GM18505 (cell line): ENCODE measurements around the gene NSF.
"Not testable (repeated sequence)": the region's sequence is repeated elsewhere in the genome, so short reads cannot be mapped to it uniquely, and the experiment has no call there.

ENCODE experiments used
- ATAC-seq: cut with Tn5 transposase; IDR thresholded peaks from one replicate; pipeline ENCODE4 v1.9.1; 2021; ENCODE audit not compliant: unreplicated experiment
- POLR2A ChIP-seq: IDR thresholded peaks from 4 replicates; pipeline ENCODE4 v1.6.1; 2011; ENCODE audit warnings: borderline replicate concordance; ENCODE audit not compliant: insufficient read depth, insufficient read length; ENCODE audit errors: extremely low read depth

The NSF gene

DNA sequence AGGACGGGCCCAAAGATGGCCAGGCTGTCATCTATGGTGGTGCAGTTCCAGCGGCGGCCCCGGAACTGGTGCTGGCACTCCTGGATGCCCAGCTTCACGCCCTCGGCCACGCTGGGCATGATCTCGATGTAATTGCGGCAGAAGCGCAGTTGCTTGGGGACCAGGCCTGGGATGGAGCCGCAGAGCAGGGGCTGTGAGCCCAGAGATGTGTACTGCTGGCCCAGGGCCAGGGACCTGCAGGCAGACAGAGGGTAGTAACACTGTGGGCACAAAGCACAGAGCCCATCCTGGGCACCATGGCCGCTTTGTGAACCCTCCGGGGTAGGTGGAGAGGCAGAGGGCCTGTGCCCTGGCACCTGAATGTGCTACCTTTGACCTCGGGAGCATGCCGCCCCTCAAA, 183.2 kb downstream of the NSF start:
- no peak for TF ChIP-seq POLR2A
- no peak for ATAC-seq

DNA sequence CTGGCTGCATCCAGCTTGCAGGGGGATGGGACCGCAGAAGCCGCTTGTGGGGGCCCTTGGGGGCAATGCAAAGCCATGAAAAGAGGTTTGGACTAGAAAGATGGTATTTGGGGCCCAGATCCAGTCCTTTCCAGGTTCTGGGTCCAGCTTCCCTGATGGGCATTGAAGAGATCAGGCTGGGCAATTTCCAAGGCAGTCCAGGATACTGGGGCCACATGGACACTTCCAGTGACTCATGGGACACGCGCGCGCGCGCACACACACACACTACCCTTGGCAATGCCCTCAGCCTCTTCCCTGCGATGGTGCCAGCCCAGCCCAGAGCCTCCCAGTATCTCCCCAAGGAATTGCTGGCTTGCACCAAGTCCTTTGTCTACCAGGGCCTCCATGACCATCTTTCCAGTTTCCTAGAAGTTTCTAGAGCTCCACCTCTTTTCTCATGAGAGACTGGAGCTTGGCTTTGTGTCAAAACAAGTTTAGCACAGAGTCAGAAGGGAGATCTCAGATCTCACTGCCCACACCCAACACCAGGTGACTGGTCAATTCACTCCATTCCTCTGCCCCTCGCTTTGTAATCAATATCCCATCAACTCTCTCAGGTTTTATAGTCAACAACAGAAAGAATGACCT, 183.8 kb downstream of the NSF start:
- no peak for TF ChIP-seq POLR2A
- no peak for ATAC-seq

DNA sequence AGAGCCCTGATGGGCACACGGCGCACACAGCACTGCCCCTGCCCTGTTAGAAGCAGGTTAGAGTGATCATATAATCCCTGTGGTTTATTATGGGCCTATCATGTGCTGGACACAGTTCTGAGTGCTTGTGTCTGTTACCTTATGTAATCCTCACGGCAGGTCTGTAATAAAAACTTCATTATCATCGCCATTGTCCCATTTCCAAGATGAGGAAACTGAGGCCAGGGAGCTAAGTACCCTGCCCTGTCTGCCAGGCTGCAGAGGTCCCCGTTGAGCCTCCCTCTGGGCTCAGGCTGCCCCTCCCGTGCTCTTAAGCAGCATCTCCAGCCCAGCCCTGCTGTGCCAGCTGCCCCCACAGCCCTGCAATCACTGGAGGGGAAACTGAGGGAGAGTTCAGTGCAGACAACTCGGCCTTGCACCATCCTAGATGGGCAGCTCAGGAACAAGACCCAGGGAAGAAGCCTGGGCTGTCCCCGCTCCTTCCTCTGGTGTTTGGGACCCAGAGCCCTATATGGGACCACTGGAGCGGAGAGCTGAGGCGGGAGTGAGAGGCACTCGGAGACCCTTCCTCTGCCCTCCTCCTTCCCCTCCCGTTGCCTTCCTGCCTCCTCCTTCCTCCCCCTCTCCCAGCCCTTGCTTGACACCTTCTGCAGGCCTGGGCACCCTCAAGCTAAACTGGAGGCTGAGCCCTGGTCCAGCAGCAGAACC, 186.0 kb downstream of the NSF start:
- TF ChIP-seq POLR2A, result no peak
- no peak for ATAC-seq

DNA sequence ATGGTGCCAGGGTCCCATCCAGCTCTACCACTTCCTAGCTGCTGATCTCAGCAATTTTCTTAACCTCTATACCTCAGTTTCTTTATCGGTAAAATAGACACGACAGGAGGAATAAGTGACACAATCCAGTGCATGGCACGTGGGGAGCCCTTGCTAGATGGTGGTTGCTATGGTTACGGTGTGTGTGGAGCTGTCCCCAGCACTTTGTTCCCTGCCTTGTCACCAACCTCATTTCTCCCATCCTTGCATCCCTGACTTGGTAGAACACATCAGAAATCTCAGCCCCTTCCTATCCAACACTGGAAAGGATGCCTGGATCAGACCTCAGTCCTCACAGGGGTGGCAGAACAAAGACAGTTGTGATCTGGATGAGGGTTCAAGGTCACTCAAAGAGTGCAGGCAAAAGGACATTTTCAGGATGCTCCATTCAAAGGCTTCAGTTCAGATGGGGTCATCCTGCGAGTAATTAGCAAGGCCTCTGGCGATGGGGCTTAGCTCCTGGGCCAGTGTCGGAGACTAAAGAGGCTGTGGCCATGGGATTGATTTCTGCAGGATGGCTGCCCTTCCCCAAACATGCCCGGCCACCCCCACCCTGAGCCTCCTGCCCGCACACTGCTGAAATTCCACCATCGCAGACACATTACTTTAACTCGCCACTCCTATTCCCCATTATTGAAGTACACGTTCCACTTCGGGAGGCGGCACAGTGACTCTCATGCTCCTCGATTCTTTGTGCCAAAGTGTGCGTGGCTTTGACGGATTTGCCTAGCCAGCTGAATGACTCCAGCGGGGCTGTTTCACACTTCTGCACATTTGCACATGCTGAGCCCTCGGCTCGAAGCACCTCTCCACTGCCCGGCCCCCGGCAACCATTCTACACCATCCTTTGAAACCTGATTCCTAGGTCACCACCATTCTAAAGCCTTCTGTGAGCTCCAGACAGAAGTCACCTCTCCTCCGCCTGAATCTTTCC, 187.8 kb downstream of the NSF start:
- TF ChIP-seq POLR2A, result no peak
- no peak for ATAC-seq

DNA sequence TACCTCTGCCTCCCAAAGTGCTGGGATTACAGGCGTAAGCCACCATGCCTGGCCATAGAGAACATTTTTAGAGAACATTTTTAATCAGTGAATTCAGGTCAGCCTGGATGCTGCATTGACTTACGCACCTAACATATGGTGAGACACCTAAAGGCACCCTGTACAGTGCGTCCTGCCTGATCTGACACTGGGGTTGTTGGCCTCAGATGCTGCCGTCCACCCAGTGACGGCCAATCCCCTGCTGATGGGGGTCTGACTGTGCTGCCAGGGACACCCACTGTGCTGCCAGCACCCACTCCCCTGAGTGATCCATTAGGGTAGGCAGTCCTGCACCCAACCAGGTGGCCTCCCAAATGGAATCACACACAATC, 189.5 kb downstream of the NSF start:
- no peak for TF ChIP-seq POLR2A

DNA sequence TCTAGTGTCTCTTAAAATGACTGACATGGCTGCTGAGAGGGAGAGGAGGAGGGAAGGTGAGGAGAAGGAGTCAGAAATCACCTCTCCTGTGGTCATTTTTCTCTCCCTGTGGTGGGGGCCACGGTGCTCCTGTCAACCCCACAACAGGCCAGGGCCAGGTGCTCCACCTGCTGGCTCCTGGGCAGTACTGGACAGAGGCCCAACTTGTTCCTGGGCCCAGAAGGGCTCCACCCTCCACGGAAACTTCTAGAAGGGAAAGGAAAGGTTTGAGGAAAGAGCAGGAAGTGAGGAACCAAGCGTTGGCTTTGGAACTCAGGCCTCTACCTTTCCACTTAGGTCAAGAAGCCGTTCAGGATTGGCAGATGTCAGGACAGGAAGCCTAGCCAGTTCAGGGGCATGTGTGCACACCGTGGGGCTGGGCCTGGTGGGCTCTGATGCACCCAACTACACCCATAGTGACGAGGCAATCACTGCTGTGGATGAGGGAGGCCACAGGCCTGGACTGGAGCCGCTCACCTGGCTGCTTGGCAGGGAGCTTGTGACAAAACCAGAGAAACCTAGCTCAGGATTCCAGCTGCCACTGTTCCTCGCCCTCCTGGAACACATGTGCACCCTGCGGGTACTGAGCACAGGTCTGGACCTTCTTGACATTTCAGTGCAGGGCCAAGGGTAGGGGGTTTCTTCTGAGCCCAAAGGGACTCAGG, 191.9 kb downstream of the NSF start:
- no peak for TF ChIP-seq POLR2A
- no peak for ATAC-seq

More for the DNA sequence above, 189.5 kb downstream of the NSF start:
- ATAC-seq, result no peak

DNA sequence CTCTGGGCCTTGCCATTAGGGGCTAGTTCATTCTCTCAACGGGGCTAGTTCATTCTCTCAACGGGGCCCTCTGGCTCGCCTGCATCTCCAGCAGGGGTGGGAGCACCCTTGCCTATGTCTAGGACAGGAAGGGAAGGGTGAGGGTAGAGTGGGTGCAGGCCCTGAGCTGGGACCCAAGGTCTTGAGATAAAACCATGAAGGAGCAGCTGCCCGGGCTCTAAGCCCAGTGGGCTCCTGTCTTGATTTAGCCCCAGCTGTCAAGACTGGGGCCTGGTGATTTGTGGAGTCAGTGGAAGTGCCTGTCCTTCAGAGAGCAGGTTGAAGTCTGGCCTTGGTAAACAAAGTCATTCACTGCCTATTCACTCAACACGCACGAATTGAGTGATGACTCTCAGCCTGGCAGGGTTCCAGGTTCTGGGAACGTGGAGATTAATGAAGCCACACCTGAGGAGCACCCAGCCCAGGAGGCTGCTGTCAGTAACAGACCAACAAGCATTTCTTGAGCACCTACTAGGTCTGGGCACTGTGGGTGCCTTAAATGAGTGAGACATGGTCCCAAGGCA, 192.6 kb downstream of the NSF start:
- no peak for ATAC-seq
- TF ChIP-seq POLR2A, result no peak

DNA sequence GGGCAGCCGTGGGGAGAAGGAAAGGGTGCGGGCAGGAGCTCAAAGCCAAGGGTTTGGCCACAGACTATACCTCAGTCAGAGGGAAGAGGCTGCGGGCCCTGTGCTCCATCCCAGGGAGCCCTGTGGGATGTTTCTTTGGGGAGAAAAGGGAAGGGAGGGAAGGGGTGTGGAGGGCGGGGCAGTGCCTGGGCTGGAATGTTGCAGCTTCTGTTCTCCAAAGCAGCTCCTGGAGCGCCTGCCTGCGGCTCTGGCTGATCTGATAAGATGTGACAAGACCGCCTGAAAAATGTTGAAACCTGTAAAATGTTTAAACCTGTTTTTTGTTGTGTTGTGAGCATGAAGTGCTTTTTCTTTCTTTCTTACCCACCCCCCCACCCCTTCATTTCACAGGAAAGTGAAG, 195.2 kb downstream of the NSF start:
- no peak for ATAC-seq
- TF ChIP-seq POLR2A, result no peak

DNA sequence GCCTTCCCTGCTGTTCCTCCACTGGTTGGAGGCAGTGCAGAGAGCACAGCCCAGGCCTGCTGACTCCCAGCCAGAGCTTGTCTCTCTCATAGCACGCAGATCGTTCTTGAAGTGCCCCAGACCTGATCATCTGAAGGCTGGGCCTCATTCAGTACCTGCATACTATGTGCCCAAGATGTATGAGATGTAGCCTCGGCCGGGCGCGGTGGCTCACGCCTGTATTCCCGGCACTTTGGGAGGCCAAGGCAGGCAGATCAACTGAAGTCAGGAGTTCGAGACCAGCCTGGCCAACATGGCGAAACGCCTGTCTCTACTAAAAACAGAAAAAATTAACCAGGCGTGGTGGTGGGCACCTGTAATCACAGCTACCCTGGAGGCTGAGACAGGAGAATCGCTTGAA, 197.0 kb downstream of the NSF start:
- no peak for ATAC-seq

DNA sequence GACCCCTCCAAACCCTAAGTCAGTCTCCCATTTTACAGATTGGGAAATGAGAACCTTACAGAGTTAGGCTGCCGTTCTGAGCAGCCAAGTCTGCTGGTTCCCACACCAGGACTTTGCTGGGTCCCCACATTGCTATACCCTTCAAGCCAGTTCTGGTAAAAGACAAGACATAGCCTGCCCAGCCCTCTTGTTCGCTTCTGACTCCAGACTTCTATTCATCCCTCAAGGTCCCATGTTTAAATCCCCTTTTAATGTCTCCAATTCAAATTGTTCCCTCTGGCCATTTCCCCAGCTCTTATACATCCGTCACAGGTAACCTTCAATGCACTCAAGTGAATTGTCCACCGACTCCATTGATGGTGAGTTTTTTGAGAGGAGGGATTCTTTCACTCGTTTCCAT, 197.8 kb downstream of the NSF start:
- no peak for TF ChIP-seq POLR2A
- ATAC-seq, result no peak

More for the DNA sequence above, 197.0 kb downstream of the NSF start:
- TF ChIP-seq POLR2A, result no peak

DNA sequence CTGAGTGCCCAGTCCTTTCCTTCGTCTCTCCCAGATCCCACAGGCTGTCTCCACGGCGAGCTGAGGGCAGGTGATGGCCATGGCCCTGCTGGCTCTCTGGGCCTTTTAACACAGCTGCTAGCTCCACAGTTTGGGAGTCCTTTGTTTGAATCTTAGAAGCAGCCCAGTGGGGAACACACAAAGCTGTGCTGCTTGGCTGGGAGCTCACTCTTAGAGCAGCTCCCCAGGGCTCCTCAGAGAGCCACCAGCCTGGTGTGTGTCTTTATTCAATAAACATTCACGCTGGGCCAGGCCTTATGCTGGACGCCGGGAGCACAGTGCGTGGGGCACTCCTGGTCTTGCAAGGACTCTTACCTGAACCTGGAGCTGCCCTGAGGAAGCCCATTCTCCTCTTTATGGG, 198.3 kb downstream of the NSF start:
- no peak for ATAC-seq
- TF ChIP-seq POLR2A, result no peak

DNA sequence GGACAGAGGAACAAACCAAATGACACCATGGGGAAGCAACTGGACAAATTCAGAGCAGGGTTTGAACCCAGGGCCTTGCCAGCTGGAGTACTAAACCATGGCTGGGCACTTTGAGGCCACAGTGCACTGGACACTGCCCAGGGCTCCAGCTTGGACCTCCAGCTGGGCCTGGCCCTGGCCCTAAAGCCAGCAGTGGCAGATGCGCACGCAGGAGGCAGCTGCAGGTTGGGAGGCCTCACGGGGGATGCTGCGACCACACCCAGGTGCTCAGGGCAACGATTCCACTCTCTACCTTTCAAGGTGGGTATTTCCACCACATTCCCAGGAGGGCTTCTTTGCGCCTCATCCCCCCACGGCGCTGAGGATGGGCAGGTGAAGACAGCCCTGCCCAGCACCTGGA, 199.1 kb downstream of the NSF start:
- no peak for ATAC-seq
- TF ChIP-seq POLR2A, result no peak

DNA sequence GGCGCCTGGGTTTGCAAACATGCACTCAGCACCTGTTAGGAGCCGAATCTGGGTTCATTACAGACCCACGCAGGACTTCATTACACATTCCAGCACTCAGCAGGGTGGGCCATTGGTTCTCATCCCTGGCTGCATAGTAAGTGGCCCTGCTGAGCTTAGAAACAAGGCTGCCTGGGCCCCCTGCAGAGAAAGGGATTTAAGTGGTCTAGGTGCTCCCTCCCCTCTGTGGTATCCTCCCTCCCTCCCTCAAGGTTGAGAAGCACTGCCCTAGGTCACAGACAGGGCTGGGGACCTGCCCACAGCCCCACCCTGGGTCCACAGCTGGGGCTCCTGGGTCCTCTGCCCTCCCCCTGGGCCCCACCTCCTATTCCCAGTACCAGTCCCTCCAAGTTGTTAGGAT, 199.7 kb downstream of the NSF start:
- no peak for TF ChIP-seq POLR2A
- ATAC-seq, result no peak

DNA sequence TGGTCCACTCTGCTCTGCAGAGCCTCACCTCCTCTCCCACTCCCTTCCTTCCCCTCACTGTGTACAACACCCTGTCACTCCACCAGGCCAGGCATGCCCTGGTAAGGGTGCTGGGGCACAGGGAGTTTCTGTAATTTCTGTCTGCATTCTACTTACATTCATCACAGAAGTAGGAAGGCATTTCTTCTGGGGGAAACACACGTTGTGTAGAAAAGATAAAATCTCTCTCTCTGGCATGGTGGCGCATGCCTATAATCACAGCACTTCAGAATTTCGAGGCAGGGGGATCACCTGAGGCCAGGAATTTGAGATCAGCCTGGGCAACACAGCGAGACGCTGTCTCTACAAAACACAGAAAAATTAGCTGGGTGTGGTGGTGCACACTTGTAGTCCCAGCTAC, 201.1 kb downstream of the NSF start:
- no peak for TF ChIP-seq POLR2A
- ATAC-seq, result no peak

DNA sequence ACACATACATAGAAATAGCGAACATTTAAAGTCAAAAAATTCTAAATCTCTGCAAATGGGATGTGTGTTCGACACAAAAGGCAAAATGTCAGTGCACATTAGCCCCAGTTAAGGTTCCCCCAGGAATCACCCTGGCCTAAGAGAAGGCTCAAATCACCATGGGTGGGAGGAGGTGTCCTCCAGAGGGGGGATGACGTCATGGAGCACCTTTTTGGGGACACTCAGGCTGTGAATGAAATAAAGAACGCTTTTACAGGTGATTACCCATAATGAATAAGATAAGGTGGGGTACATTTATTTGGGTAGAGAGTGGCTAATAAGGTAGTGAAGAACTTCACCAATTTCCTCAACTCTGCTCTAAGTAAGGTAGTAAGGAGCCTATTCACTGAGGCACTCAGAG, 201.6 kb downstream of the NSF start:
- TF ChIP-seq POLR2A, result no peak
- ATAC-seq, result no peak

DNA sequence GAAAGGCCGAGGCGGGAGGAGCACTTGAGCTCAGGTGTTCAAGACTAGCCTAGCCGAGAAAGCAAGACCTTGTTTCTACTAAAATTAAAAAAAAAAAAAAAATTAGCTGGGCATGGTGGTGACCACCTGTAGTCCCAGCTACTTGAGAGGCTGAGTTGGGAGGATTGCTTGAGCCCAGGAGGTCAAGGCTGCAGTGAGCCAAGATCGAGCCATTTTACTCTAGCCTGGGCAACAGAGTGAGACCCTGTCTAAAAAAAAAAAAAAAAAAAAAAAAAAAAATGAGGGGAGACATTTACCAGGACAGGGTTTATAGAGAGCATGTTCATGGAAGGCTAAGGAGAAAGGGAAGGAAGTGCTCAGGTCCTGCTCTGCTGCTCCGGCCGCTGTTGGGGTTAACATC, 202.6 kb downstream of the NSF start:
- not testable (repeated sequence) for ATAC-seq
